ENCODE measurements around the gene PCSK7. TPM values are rescaled to one million over a fixed set of nuclear protein-coding genes. Genes with fewer than 3 reads are reported as not detected.

The PCSK7 gene
- total and polyA plus RNA-seq, 2 donors (not counting 3 experiments of a cell fraction or from before 2014, with no cell fraction given) = 40.8 to 72.7 TPM

GRCh38 chr11:117177534-117178209 is 54.2 kb downstream of the PCSK7 start:
- dilution Hi-C loops (cut with MboI; ENCODE audit: extremely low pct_ligation_motif_present, low sequenced_read_pairs) = no loop called here
- peak overlapping the region; percentile 45 for H3K27ac ChIP-seq (ENCODE audit: insufficient read depth, low read depth, low read length)
- no peaks in the 10 kb centered on the region for H3K27me3 ChIP-seq (ENCODE audit: control insufficient read depth in 2 of 2, insufficient read depth in 2 of 2, low read length in 2 of 2)
- H3K9me1 ChIP-seq (replicated peaks; ENCODE audit: control insufficient read depth, extremely low read depth, insufficient read depth, low read length) = no peaks in the 10 kb centered on the region
- ChIA-PET CTCF (interaction anchor here (0.9 to 4.6 kb wide), 4 partner anchors 8 to 342 kb away, joined by 3 to 31 read pairs (median 14); partner anchors contain the start of genes PAFAH1B2, PCSK7 and RNF214), POLR2A (interaction anchor here (1.1 kb wide), 1 partner anchor 32 kb away, joined by 4 read pairs; no protein-coding TSS in a partner anchor)
- no peak for TF ChIP-seq JUN (IDR thresholded peaks at IDR 0.05; ENCODE audit: borderline replicate concordance, insufficient read depth, insufficient read length, low read depth)
- TF ChIP-seq POLR2AphosphoS5 (IDR thresholded peaks at IDR 0.05; ENCODE audit: insufficient read depth, low read depth, low read length) = no peak
- no peak for TF ChIP-seq MYC (IDR thresholded peaks at IDR 0.05; ENCODE audit: low read depth, low read length)
- FAIRE-seq (peak; percentile 24), DNase-seq (ENCODE audit: low read depth, low spot score) (peak; percentile 14)
- peak overlapping the region in 2 of 3 experiments; percentile 42 to 70 for H3K4me3 ChIP-seq (replicated peaks in 1 of 3; ENCODE audit: insufficient read depth in 1 of 3, low read depth in 1 of 3, low read length in 3 of 3)
- no peaks in the 10 kb centered on the region for H3K79me2 ChIP-seq (ENCODE audit: control insufficient read depth, insufficient read depth, low read length)
- intact Hi-C loops (cut with micrococcal nuclease) = loop anchor here (1.0 to 5.0 kb wide), 3 partner anchors 21 to 140 kb away; partner anchors contain the start of genes BACE1 and TAGLN
- no TSS peak for BruUV-seq (replicated peaks)
- no peaks in the 10 kb centered on the region for H4K20me1 ChIP-seq (replicated peaks; ENCODE audit: control insufficient read depth, extremely low read depth, insufficient read depth, low read length)
- peak overlapping the region; percentile 52 for H2AFZ ChIP-seq (ENCODE audit: low read depth, low read length)
- H3K36me3 ChIP-seq (ENCODE audit: control insufficient read depth in 2 of 2, extremely low read depth in 1 of 2, insufficient read depth in 2 of 2, low read length in 2 of 2) = peaks cover 0 to 5% of the 10 kb centered on the region in 2 experiments
- H3K9ac ChIP-seq (replicated peaks; ENCODE audit: extremely low read depth, insufficient read depth, low read length) = peak overlapping the region; percentile 19
- no peaks in the 10 kb centered on the region for H3K9me3 ChIP-seq (replicated peaks; ENCODE audit: control insufficient read depth, insufficient read depth, low read length)
- peaks cover 25% of the 10 kb centered on the region for H3K4me1 ChIP-seq (ENCODE audit: control insufficient read depth, extremely low read depth, insufficient read depth, low read length)
- H3K4me2 ChIP-seq (ENCODE audit: insufficient read depth, low read length) = peak overlapping the region; percentile 80

- DNase-seq (ENCODE audit: low read depth, low spot score) = no peak
- Histone ChIP-seq H2AFZ (ENCODE audit: low read depth, low read length) (no peak overlapping the region), H3K9me3 (replicated peaks; ENCODE audit: control insufficient read depth, insufficient read depth, low read length) (no peaks in the 10 kb centered on the region), H3K4me1 (ENCODE audit: control insufficient read depth, extremely low read depth, insufficient read depth, low read length) (peaks cover 32% of the 10 kb centered on the region), H4K20me1 (replicated peaks; ENCODE audit: control insufficient read depth, extremely low read depth, insufficient read depth, low read length) (no peaks in the 10 kb centered on the region), H3K4me2 (ENCODE audit: insufficient read depth, low read length) (no peak overlapping the region), H3K27me3 (ENCODE audit: control insufficient read depth in 2 of 2, insufficient read depth in 2 of 2, low read length in 2 of 2) (no peaks in the 10 kb centered on the region), H3K27ac (ENCODE audit: insufficient read depth, low read depth, low read length) (no peak overlapping the region), H3K9ac (replicated peaks; ENCODE audit: extremely low read depth, insufficient read depth, low read length) (no peak overlapping the region), H3K9me1 (replicated peaks; ENCODE audit: control insufficient read depth, extremely low read depth, insufficient read depth, low read length) (no peaks in the 10 kb centered on the region), H3K4me3 (replicated peaks in 1 of 3; ENCODE audit: insufficient read depth in 1 of 3, low read depth in 1 of 3, low read length in 3 of 3) (no peak overlapping the region), H3K79me2 (ENCODE audit: control insufficient read depth, insufficient read depth, low read length) (no peaks in the 10 kb centered on the region), H3K36me3 (ENCODE audit: control insufficient read depth in 2 of 2, extremely low read depth in 1 of 2, insufficient read depth in 2 of 2, low read length in 2 of 2) (peaks cover 0 to 4% of the 10 kb centered on the region in 2 experiments)
- TF ChIP-seq GATA2 (IDR thresholded peaks at IDR 0.05; ENCODE audit: insufficient read depth, insufficient read length, low read depth, low read length) (no peak), MYC (IDR thresholded peaks at IDR 0.05; ENCODE audit: low read depth, low read length) (no peak), POLR2AphosphoS5 (IDR thresholded peaks at IDR 0.05; ENCODE audit: insufficient read depth, low read depth, low read length) (no peak), EZH2 (IDR thresholded peaks at IDR 0.05; ENCODE audit: borderline replicate concordance, low read depth, low read length, severe bottlenecking) (no peak), JUN (IDR thresholded peaks at IDR 0.05; ENCODE audit: borderline replicate concordance, insufficient read depth, insufficient read length, low read depth) (no peak), FOS (IDR thresholded peaks at IDR 0.05; ENCODE audit: borderline replicate concordance, insufficient read depth, low read length) (no peak), POLR2A (IDR thresholded peaks at IDR 0.05; ENCODE audit: low read depth, low read length) (no peak)
- TF ChIP-seq, protein P1, sequence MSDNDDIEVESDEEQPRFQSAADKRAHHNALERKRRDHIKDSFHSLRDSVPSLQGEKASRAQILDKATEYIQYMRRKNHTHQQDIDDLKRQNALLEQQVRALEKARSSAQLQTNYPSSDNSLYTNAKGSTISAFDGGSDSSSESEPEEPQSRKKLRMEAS (IDR thresholded peaks at IDR 0.05; ENCODE audit: insufficient read depth, insufficient read length) = no peak
- TF ChIP-seq, protein P2, sequence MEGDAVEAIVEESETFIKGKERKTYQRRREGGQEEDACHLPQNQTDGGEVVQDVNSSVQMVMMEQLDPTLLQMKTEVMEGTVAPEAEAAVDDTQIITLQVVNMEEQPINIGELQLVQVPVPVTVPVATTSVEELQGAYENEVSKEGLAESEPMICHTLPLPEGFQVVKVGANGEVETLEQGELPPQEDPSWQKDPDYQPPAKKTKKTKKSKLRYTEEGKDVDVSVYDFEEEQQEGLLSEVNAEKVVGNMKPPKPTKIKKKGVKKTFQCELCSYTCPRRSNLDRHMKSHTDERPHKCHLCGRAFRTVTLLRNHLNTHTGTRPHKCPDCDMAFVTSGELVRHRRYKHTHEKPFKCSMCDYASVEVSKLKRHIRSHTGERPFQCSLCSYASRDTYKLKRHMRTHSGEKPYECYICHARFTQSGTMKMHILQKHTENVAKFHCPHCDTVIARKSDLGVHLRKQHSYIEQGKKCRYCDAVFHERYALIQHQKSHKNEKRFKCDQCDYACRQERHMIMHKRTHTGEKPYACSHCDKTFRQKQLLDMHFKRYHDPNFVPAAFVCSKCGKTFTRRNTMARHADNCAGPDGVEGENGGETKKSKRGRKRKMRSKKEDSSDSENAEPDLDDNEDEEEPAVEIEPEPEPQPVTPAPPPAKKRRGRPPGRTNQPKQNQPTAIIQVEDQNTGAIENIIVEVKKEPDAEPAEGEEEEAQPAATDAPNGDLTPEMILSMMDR (IDR thresholded peaks at IDR 0.05; ENCODE audit: extremely low read depth in 1 of 2, insufficient read depth in 1 of 2, low read depth in 1 of 2, low read length in 2 of 2) = no peak
- FAIRE-seq = no peak
- CTCF ChIA-PET = no interaction called here
- intact Hi-C loops (cut with micrococcal nuclease) = loop anchor here (5.0 kb wide), 1 partner anchor 141 kb away; the partner anchor contains the start of gene BACE1
- dilution Hi-C loops (cut with MboI; ENCODE audit: extremely low pct_ligation_motif_present, low sequenced_read_pairs) = no loop called here
- BruUV-seq (replicated peaks) = no TSS peak
- POLR2A ChIA-PET = no interaction called here
Measured at GRCh38 chr11:117176186-117176585, 55.7 kb downstream of the PCSK7 start.
